ENCODE results near the gene SRPRB. TPM values are rescaled to one million over a fixed set of nuclear protein-coding genes. Genes with fewer than 3 reads are reported as not detected.
A peak's percentile ranks its signal among the peaks of the same experiment; 100 is the strongest.

Gene SRPRB
- total RNA-seq, 2 experiments from 2014 or later = 42.7 to 66.2 TPM

GRCh38 chr3:133781570-133781969 lies 24.0 kb upstream of the SRPRB start:
- ChIA-PET CTCF (interaction anchor here (0.6 kb wide), 2 partner anchors 30 to 710 kb away, joined by 3 to 4 read pairs; no protein-coding TSS in a partner anchor), POLR2A (no interaction called here)
- Mint-ChIP-seq H3K9me3 (ENCODE audit: low read depth) (no peaks in the 10 kb centered on the region), H3K27ac (no peak overlapping the region), H3K27me3 (peaks cover 28% of the 10 kb centered on the region), H3K4me1 (no peaks in the 10 kb centered on the region), H3K36me3 (ENCODE audit: low read depth) (no peaks in the 10 kb centered on the region), H3K4me3 (no peak overlapping the region)
- DNase-seq (no peak), ATAC-seq (no peak)
- intact Hi-C loops (cut with DNase I, micrococcal nuclease) = no loop called here

- ATAC-seq (no peak), DNase-seq (no peak)
- peaks cover 24% of the 10 kb centered on the region for H3K27me3 Mint-ChIP-seq
- intact Hi-C loops (cut with DNase I, micrococcal nuclease) = no loop called here
- no peaks in the 10 kb centered on the region for H3K9me3 Mint-ChIP-seq (ENCODE audit: low read depth)
- H3K27ac Mint-ChIP-seq = no peak overlapping the region
- no peaks in the 10 kb centered on the region for H3K4me1 Mint-ChIP-seq
- ChIA-PET POLR2A (no interaction called here), CTCF (interaction anchor here (0.8 kb wide), 1 partner anchor 482 kb away, joined by 3 read pairs; no protein-coding TSS in a partner anchor)
- no peak overlapping the region for H3K4me3 Mint-ChIP-seq
- H3K36me3 Mint-ChIP-seq (ENCODE audit: low read depth) = no peaks in the 10 kb centered on the region
Observed at GRCh38 chr3:133782454-133782853, 23.2 kb upstream of the SRPRB start.

- POLR2A ChIA-PET = no interaction called here
- H3K27ac Mint-ChIP-seq = no peak overlapping the region
Observed at GRCh38 chr3:133783762-133784161, 21.9 kb upstream of the SRPRB start.

GRCh38 chr3:133788024-133788423 lies 17.6 kb upstream of the SRPRB start:
- Mint-ChIP-seq H3K36me3 (ENCODE audit: low read depth) (peaks cover 4% of the 10 kb centered on the region), H3K27ac (no peak overlapping the region), H3K4me1 (no peaks in the 10 kb centered on the region), H3K27me3 (peaks cover 10% of the 10 kb centered on the region), H3K4me3 (no peak overlapping the region), H3K9me3 (ENCODE audit: low read depth) (peaks cover 9% of the 10 kb centered on the region)
- ATAC-seq (no peak), DNase-seq (no peak)
- intact Hi-C loops (cut with DNase I, micrococcal nuclease) = no loop called here
- ChIA-PET CTCF (no interaction called here), POLR2A (no interaction called here)

More at GRCh38 chr3:133783762-133784161, 21.9 kb upstream of the SRPRB start:
- CTCF ChIA-PET = no interaction called here
- Mint-ChIP-seq H3K36me3 (ENCODE audit: low read depth) (no peaks in the 10 kb centered on the region), H3K27me3 (peaks cover 23% of the 10 kb centered on the region), H3K9me3 (ENCODE audit: low read depth) (no peaks in the 10 kb centered on the region), H3K4me1 (no peaks in the 10 kb centered on the region), H3K4me3 (no peak overlapping the region)
- ATAC-seq (no peak), DNase-seq (no peak)
- intact Hi-C loops (cut with DNase I, micrococcal nuclease) = no loop called here

- DNase-seq = no peak
- no peak for ATAC-seq
- POLR2A ChIA-PET = no interaction called here
- CTCF ChIA-PET = interaction anchor here (0.6 to 0.8 kb wide), 2 partner anchors 125 to 637 kb away, joined by 3 read pairs; no protein-coding TSS in a partner anchor
- peaks cover 4% of the 10 kb centered on the region for H3K36me3 Mint-ChIP-seq (ENCODE audit: low read depth)
- H3K27me3 Mint-ChIP-seq = peaks cover 11% of the 10 kb centered on the region
- H3K4me1 Mint-ChIP-seq = no peaks in the 10 kb centered on the region
- H3K4me3 Mint-ChIP-seq = no peak overlapping the region
- intact Hi-C loops (cut with DNase I, micrococcal nuclease) = no loop called here
- H3K27ac Mint-ChIP-seq = no peak overlapping the region
- peaks cover 10% of the 10 kb centered on the region for H3K9me3 Mint-ChIP-seq (ENCODE audit: low read depth)
Observed at GRCh38 chr3:133792171-133792763, 13.3 kb upstream of the SRPRB start.

GRCh38 chr3:133797396-133798105 lies 8.1 kb upstream of the SRPRB start:
- peaks cover 27% of the 10 kb centered on the region for H3K27me3 Mint-ChIP-seq
- intact Hi-C loops (cut with DNase I, micrococcal nuclease) = no loop called here
- no peak overlapping the region for H3K27ac Mint-ChIP-seq
- H3K9me3 Mint-ChIP-seq (ENCODE audit: low read depth) = peaks cover 6% of the 10 kb centered on the region
- no peak overlapping the region for H3K4me3 Mint-ChIP-seq
- DNase-seq = no peak
- ATAC-seq = no peak
- no peaks in the 10 kb centered on the region for H3K4me1 Mint-ChIP-seq
- peaks cover 3% of the 10 kb centered on the region for H3K36me3 Mint-ChIP-seq (ENCODE audit: low read depth)
- ChIA-PET POLR2A (no interaction called here), CTCF (no interaction called here)

GRCh38 chr3:133799794-133800585 lies 5.6 kb upstream of the SRPRB start:
- peak; percentile 64 for ATAC-seq
- H3K4me1 Mint-ChIP-seq = peaks cover 2% of the 10 kb centered on the region
- no peak overlapping the region for H3K4me3 Mint-ChIP-seq
- no peak overlapping the region for H3K27ac Mint-ChIP-seq
- CTCF ChIA-PET = interaction anchor here (0.7 kb wide), 1 partner anchor 93 kb away, joined by 3 read pairs; no protein-coding TSS in a partner anchor
- no peaks in the 10 kb centered on the region for H3K36me3 Mint-ChIP-seq (ENCODE audit: low read depth)
- intact Hi-C loops (cut with DNase I, micrococcal nuclease) = loop anchor here in 1 of 2 experiments (10.0 kb wide), 2 partner anchors 305 to 355 kb away; no protein-coding TSS in a partner anchor
- DNase-seq = no peak
- POLR2A ChIA-PET = no interaction called here
- peaks cover 24% of the 10 kb centered on the region for H3K27me3 Mint-ChIP-seq
- H3K9me3 Mint-ChIP-seq (ENCODE audit: low read depth) = no peaks in the 10 kb centered on the region

- no peak for DNase-seq
- ChIA-PET POLR2A (interaction anchor here (0.6 kb wide), 1 partner anchor 229 kb away, joined by 3 read pairs; no protein-coding TSS in a partner anchor), CTCF (interaction anchor here (0.6 to 2.2 kb wide), 4 partner anchors 15 to 141 kb away, joined by 3 to 6 read pairs (median 4); partner anchors contain the start of gene TOPBP1)
- Mint-ChIP-seq H3K9me3 (ENCODE audit: low read depth) (no peaks in the 10 kb centered on the region), H3K4me3 (no peak overlapping the region), H3K27ac (no peak overlapping the region), H3K4me1 (peaks cover 26% of the 10 kb centered on the region), H3K36me3 (ENCODE audit: low read depth) (peaks cover 17% of the 10 kb centered on the region), H3K27me3 (peaks cover 11% of the 10 kb centered on the region)
- ATAC-seq = no peak
- intact Hi-C loops (cut with DNase I, micrococcal nuclease) = loop anchor here in 1 of 2 experiments (10.0 kb wide), 2 partner anchors 309 to 359 kb away; no protein-coding TSS in a partner anchor
Observed at GRCh38 chr3:133803469-133803868, 2.1 kb upstream of the SRPRB start.

GRCh38 chr3:133804896-133805295 lies 719 bp upstream of the SRPRB start:
- ATAC-seq = no peak
- peak overlapping the region; percentile 93 for H3K4me3 Mint-ChIP-seq
- ChIA-PET CTCF (interaction anchor here (0.6 to 2.2 kb wide), 4 partner anchors 13 to 143 kb away, joined by 3 to 6 read pairs (median 4); partner anchors contain the start of gene TOPBP1), POLR2A (no interaction called here)
- no peaks in the 10 kb centered on the region for H3K9me3 Mint-ChIP-seq (ENCODE audit: low read depth)
- peaks cover 24% of the 10 kb centered on the region for H3K36me3 Mint-ChIP-seq (ENCODE audit: low read depth)
- no peak for DNase-seq
- intact Hi-C loops (cut with DNase I, micrococcal nuclease) = loop anchor here (1.0 to 10.0 kb wide), 14 partner anchors 46 to 1388 kb away; partner anchors contain the start of genes CDV3 (in 2 of the 2), CEP63 (in 2 of the 2), NPHP3 (in 2 of the 2) and ANAPC13 (in 1 of the 2)
- peaks cover 32% of the 10 kb centered on the region for H3K4me1 Mint-ChIP-seq
- H3K27ac Mint-ChIP-seq = peak overlapping the region; percentile 98
- H3K27me3 Mint-ChIP-seq = peaks cover 8% of the 10 kb centered on the region

GRCh38 chr3:133805384-133805701 lies 272 bp upstream of the SRPRB start:
- DNase-seq (no peak), ATAC-seq (no peak)
- intact Hi-C loops (cut with DNase I, micrococcal nuclease) = loop anchor here (1.0 to 10.0 kb wide), 14 partner anchors 46 to 1388 kb away; partner anchors contain the start of genes CDV3 (in 2 of the 2), CEP63 (in 2 of the 2), NPHP3 (in 2 of the 2) and ANAPC13 (in 1 of the 2)
- Mint-ChIP-seq H3K4me3 (peak overlapping the region; percentile 93), H3K9me3 (ENCODE audit: low read depth) (no peaks in the 10 kb centered on the region), H3K4me1 (peaks cover 36% of the 10 kb centered on the region), H3K36me3 (ENCODE audit: low read depth) (peaks cover 29% of the 10 kb centered on the region), H3K27ac (peak overlapping the region; percentile 98), H3K27me3 (peaks cover 6% of the 10 kb centered on the region)
- CTCF ChIA-PET = interaction anchor here (0.6 kb wide), 1 partner anchor 112 kb away, joined by 3 read pairs; no protein-coding TSS in a partner anchor
- POLR2A ChIA-PET = no interaction called here

- no peak for DNase-seq
- Mint-ChIP-seq H3K27me3 (no peaks in the 10 kb centered on the region), H3K4me3 (no peak overlapping the region), H3K27ac (no peak overlapping the region), H3K9me3 (ENCODE audit: low read depth) (no peaks in the 10 kb centered on the region), H3K4me1 (peaks cover 30% of the 10 kb centered on the region), H3K36me3 (ENCODE audit: low read depth) (peaks cover 45% of the 10 kb centered on the region)
- ChIA-PET CTCF (interaction anchor here (0.7 kb wide), 1 partner anchor 161 kb away, joined by 3 read pairs; no protein-coding TSS in a partner anchor), POLR2A (no interaction called here)
- intact Hi-C loops (cut with DNase I, micrococcal nuclease) = loop anchor here in 1 of 2 experiments (10.0 kb wide), 1 partner anchor 382 kb away; no protein-coding TSS in a partner anchor
- no peak for ATAC-seq
Observed at GRCh38 chr3:133812872-133813271, 7.3 kb downstream of the SRPRB start.

Data from activated CD4-positive, alpha-beta T cell treated with anti-CD3 and anti-CD28 coated beads for 36 hours (primary cell).